C4-2B (cell line): Measurements from ENCODE around the gene LEMD2.

Source experiments
- CTCF ChIP-seq: fragments of 450-650 bp; conservative IDR thresholded peaks from 2 replicates; pipeline ENCODE4 v1.5.1; 2017; ENCODE audit warnings: mild to moderate bottlenecking
- ZFX ChIP-seq: fragments of 450-650 bp; IDR thresholded peaks from 2 replicates; pipeline ENCODE4 v1.6.1; 2017

- no peak for TF ChIP-seq CTCF
- no peak for TF ChIP-seq ZFX
These were observed 29.4 kb upstream of the LEMD2 start for GRCh38 chr6:33818293-33818692.
